CD14-positive monocyte (primary cell): Measurements from ENCODE around the gene POP7. TPM values are rescaled to one million over a fixed set of nuclear protein-coding genes. Genes with fewer than 3 reads are reported as not detected.
"Not testable (repeated sequence)": the region's sequence is repeated elsewhere in the genome, so short reads cannot be mapped to it uniquely, and the experiment has no call there.

Source experiments
- DNase-seq, 3 donors: peaks; one replicate each; pipeline ENCODE4 v3.0.0-alpha.2; 2011 to 2022
- H2AFZ ChIP-seq: 2 replicates; pipeline ENCODE4 v1.6.0; 2012; ENCODE audit warnings: mild to moderate bottlenecking, low read depth, low read length, inconsistent platforms; ENCODE audit not compliant: insufficient read depth, poor library complexity, severe bottlenecking
- H3K27ac ChIP-seq, 2 donors: 1 replicate in 1 of 2; 2 replicates in 1 of 2; pipeline ENCODE4 v1.5.1; 2012 to 2013; ENCODE audit warnings: low read length in 2 of 2, control low read depth in 1 of 2, inconsistent platforms in 1 of 2, low read depth in 1 of 2, mild to moderate bottlenecking in 1 of 2
- H3K27me3 ChIP-seq, 2 donors: one replicate each; pipeline versions ENCODE4 v1.6.0 to v1.6.1; 2011 to 2013; ENCODE audit warnings: low read length in 2 of 2; ENCODE audit not compliant: control insufficient read depth in 2 of 2, insufficient read depth in 2 of 2
- H3K36me3 ChIP-seq, 2 donors: replicated peaks in 1 of 2; 1 replicate in 1 of 2; 2 replicates in 1 of 2; pipeline versions ENCODE4 v1.5.1 to v1.6.1; 2012 to 2013; ENCODE audit warnings: low read length in 2 of 2, control low read depth in 1 of 2, inconsistent platforms in 1 of 2, mild to moderate bottlenecking in 1 of 2; ENCODE audit not compliant: insufficient read depth in 2 of 2, control insufficient read depth in 1 of 2
- H3K4me1 ChIP-seq, 2 donors: 1 replicate in 1 of 2; 2 replicates in 1 of 2; pipeline versions ENCODE4 v1.5.1 to v1.6.1; 2012 to 2013; ENCODE audit warnings: low read length in 2 of 2, control low read depth in 1 of 2, inconsistent platforms in 1 of 2, mild to moderate bottlenecking in 1 of 2, moderate library complexity in 1 of 2; ENCODE audit not compliant: insufficient read depth in 2 of 2, control insufficient read depth in 1 of 2
- H3K4me2 ChIP-seq: replicated peaks from 2 replicates; pipeline ENCODE3; 2012; ENCODE audit warnings: low read length, moderate library complexity, mild to moderate bottlenecking; ENCODE audit not compliant: poor library complexity, severe bottlenecking; ENCODE audit errors: extremely low read depth
- H3K4me3 ChIP-seq, 3 experiments: fragments of 200-600 bp in 1 of 3; sonication (generic) in 1 of 3; replicated peaks in 1 of 3; 1 replicate in 2 of 3; 2 replicates in 1 of 3; pipeline ENCODE4 v1.5.1; 2011 to 2013; ENCODE audit warnings: low read length in 3 of 3, mild to moderate bottlenecking in 3 of 3, control low read depth in 2 of 3, low read depth in 2 of 3, inconsistent platforms in 1 of 3, moderate library complexity in 1 of 3
- H3K79me2 ChIP-seq: 2 replicates; pipeline ENCODE4 v1.6.0; 2012; ENCODE audit warnings: mild to moderate bottlenecking, control low read depth, inconsistent platforms, low read length, moderate library complexity; ENCODE audit not compliant: insufficient read depth
- H3K9ac ChIP-seq: 2 replicates; pipeline ENCODE4 v1.6.0; 2017; ENCODE audit warnings: low read length, mild to moderate bottlenecking; ENCODE audit not compliant: insufficient read depth, poor library complexity, severe bottlenecking
- H3K9me3 ChIP-seq, 2 donors: replicated peaks in 1 of 2; 1 replicate in 1 of 2; 2 replicates in 1 of 2; pipeline versions ENCODE4 v1.5.1 to v1.6.1; 2012 to 2013; ENCODE audit warnings: low read length in 2 of 2, control low read depth in 1 of 2; ENCODE audit not compliant: control insufficient read depth in 1 of 2, insufficient read depth in 1 of 2
- H4K20me1 ChIP-seq: 2 replicates; pipeline ENCODE4 v1.6.0; 2012; ENCODE audit warnings: mild to moderate bottlenecking, low read length, control low read depth, moderate library complexity; ENCODE audit not compliant: insufficient read depth
- H3K27ac Mint-ChIP-seq, 7 donors: one replicate each; pipeline ENCODE4 v1.8.0; 2020; ENCODE audit warnings: mild to moderate bottlenecking in 7 of 7, mixed read lengths in 7 of 7, moderate library complexity in 6 of 7, inconsistent platforms in 2 of 7
- H3K27me3 Mint-ChIP-seq, 3 donors: one replicate each; pipeline ENCODE4 v1.8.0; 2021 to 2022; ENCODE audit warnings: low read depth in 3 of 3, mild to moderate bottlenecking in 3 of 3, mixed read lengths in 3 of 3, moderate library complexity in 3 of 3, inconsistent platforms in 1 of 3
- H3K36me3 Mint-ChIP-seq, 2 donors: one replicate each; pipeline ENCODE4 v1.8.0; 2020; ENCODE audit warnings: mixed read lengths in 2 of 2, inconsistent platforms in 1 of 2, mild to moderate bottlenecking in 1 of 2
- H3K4me1 Mint-ChIP-seq: one replicate; pipeline ENCODE4 v1.8.0; 2020; ENCODE audit warnings: mild to moderate bottlenecking, mixed read lengths
- H3K4me3 Mint-ChIP-seq, 2 donors: one replicate each; pipeline ENCODE4 v1.8.0; 2020; ENCODE audit warnings: mild to moderate bottlenecking in 2 of 2, mixed read lengths in 2 of 2, moderate library complexity in 1 of 2
- H3K9me3 Mint-ChIP-seq, 7 donors: one replicate each; pipeline ENCODE4 v1.8.0; 2020 to 2022; ENCODE audit warnings: mixed read lengths in 7 of 7, mild to moderate bottlenecking in 6 of 7, moderate library complexity in 6 of 7, inconsistent platforms in 2 of 7
- CTCF ChIP-seq: fragments of 200-600 bp; IDR thresholded peaks from one replicate; pipeline ENCODE4 v1.8.0; 2022; ENCODE audit warnings: antibody characterized with exemption, mild to moderate bottlenecking
- WGBS: methylation state at CpG from one replicate; pipeline ENCODE4 v1.1.5; 2013; ENCODE audit warnings: missing lambda C conversion rate; ENCODE audit not compliant: insufficient coverage; 5-methylcytosine and 5-hydroxymethylcytosine counted together
- intact Hi-C, 2 donors: fragments of 100-400 bp; cut with micrococcal nuclease; formaldehyde crosslinking; loops; one replicate each; pipeline versions ENCODE4 v1.15.0 to v1.15.1; 2023
- polyA minus RNA-seq: library from RNA; depleted of rRNA, polyadenylated mRNA; stranded (reverse); fragments of >200 nt; gene quantifications from 2 replicates; pipeline ENCODE4 v1.2.3, GENCODE V29; 2012
- polyA plus RNA-seq, 3 donors: library from polyadenylated mRNA; depleted of rRNA in 1 of 3; unstranded in 2 of 3; stranded (reverse) in 1 of 3; fragments of 300-500 nt in 2 of 3; fragments of >200 nt in 1 of 3; fragmentation: Illumina TruSeq in 2 of 3; gene quantifications; 1 replicate in 2 of 3; 2 replicates in 1 of 3; pipeline ENCODE4 v1.2.3, GENCODE V29; 2012 to 2021
- total RNA-seq, 12 experiments: library from RNA in 1 of 12; stranded (reverse) in 1 of 12; fragments of 120-200 nt in 1 of 12; gene quantifications; one replicate each; pipeline ENCODE4 v1.2.4 and lab custom pipeline; 2013 to 2026; ENCODE audit warnings: mixed read lengths in 6 of 12, inconsistent platforms in 1 of 12

Gene POP7
- 25.2 TPM for total RNA-seq (2013)
- polyA plus RNA-seq (10 to 100 TPM; 11.1 to 48.5 (median 41.6) TPM), polyA minus RNA-seq (26.6 and 33.2 TPM in 2 replicates), total RNA-seq (lab: John Stamatoyannopoulos, UW) (0.50 to 5.6 (median 2.2) reads per million in 11 experiments)

- Histone ChIP-seq H3K4me2 (peak within 1 kb of the TSS; percentile 91), H4K20me1 (no peaks in the 10 kb centered on the region), H3K27ac (peak within 1 kb of the TSS; percentile 84 to 87), H3K4me3 (peak within 1 kb of the TSS; percentile 67 to 95 (median 93)), H3K36me3 (no peaks in the 10 kb centered on the region), H3K9me3 (no peaks in the 10 kb centered on the region), H3K27me3 (peaks cover 0 to 3% of the 10 kb centered on the region in 2 donors), H3K9ac (peak within 1 kb of the TSS; percentile 88), H3K79me2 (peaks cover 16% of the 10 kb centered on the region), H3K4me1 (peaks cover 16 to 23% of the 10 kb centered on the region in 2 donors), H2AFZ (peak within 1 kb of the TSS; percentile 96)
- intact Hi-C loops: loop anchor here (5.0 kb wide), 2 partner anchors 34 to 146 kb away; partner anchors contain the start of genes GNB2 (in 1 of the 2) and SLC12A9 (in 1 of the 2)
- under 1% methylated on average over 84 of the region's 86 CpGs for WGBS
- H3K36me3 Mint-ChIP-seq: peaks cover 2 to 7% of the 10 kb centered on the region in 2 donors
- H3K4me3 Mint-ChIP-seq: peak within 1 kb of the TSS; percentile 94 to 96
- TF ChIP-seq CTCF: no peak
- peak; percentile 96 for DNase-seq
- H3K27ac Mint-ChIP-seq: peak within 1 kb of the TSS; percentile 82 to 96 (median 92)
- H3K9me3 Mint-ChIP-seq: no peaks in the 10 kb centered on the region
- H3K4me1 Mint-ChIP-seq: peaks cover 16% of the 10 kb centered on the region
- peaks cover 6 to 15% (median 10%) of the 10 kb centered on the region in 3 donors for H3K27me3 Mint-ChIP-seq
Observed at GRCh38 chr7:100705753-100706671, at the start of gene POP7. TSS of gene POP7 (plus strand) at chr7:100706121. CDS start at chr7:100706831, 710 bp downstream.

- intact Hi-C loops: not testable (repeated sequence)
Observed at GRCh38 chr7:100662194-100662776, 43.6 kb upstream of the POP7 start.

More at GRCh38 chr7:100662194-100662776, 43.6 kb upstream of the POP7 start:
- not testable (repeated sequence) for H4K20me1 ChIP-seq, H3K27me3 ChIP-seq, H2AFZ ChIP-seq, H3K27ac ChIP-seq, H3K4me1 Mint-ChIP-seq, H3K9me3 Mint-ChIP-seq, H3K4me3 ChIP-seq, H3K79me2 ChIP-seq, DNase-seq, H3K36me3 ChIP-seq, H3K27ac Mint-ChIP-seq, H3K36me3 Mint-ChIP-seq, H3K4me1 ChIP-seq, H3K4me2 ChIP-seq, H3K9me3 ChIP-seq, H3K9ac ChIP-seq
- WGBS: 91% methylated on average over 10 of the region's 12 CpGs
- peaks cover 17 to 34% (median 28%) of the 10 kb centered on the region in 3 donors for H3K27me3 Mint-ChIP-seq
- peak overlapping the region in 1 of 2 donors; percentile 35 for H3K4me3 Mint-ChIP-seq
